HG02840 (cell line): ENCODE measurements around the gene PLAC9.

Source experiments
- ATAC-seq: cut with Tn5 transposase; IDR thresholded peaks from one replicate; pipeline ENCODE4 v1.9.1; 2021; ENCODE audit warnings: mild to moderate bottlenecking, moderate library complexity, moderate number of reproducible peaks; ENCODE audit not compliant: unreplicated experiment, low FRiP score

The PLAC9 gene

GRCh38 chr10:80158598-80159127, 26.1 kb downstream of the PLAC9 start:
- ATAC-seq: no peak

GRCh38 chr10:80159166-80159873, 26.8 kb downstream of the PLAC9 start:
- no peak for ATAC-seq

- ATAC-seq: no peak
Measured at GRCh38 chr10:80160361-80161320, 28.1 kb downstream of the PLAC9 start.

GRCh38 chr10:80161321-80162083, 29.0 kb downstream of the PLAC9 start:
- no peak for ATAC-seq

GRCh38 chr10:80163741-80164341, 31.3 kb downstream of the PLAC9 start:
- ATAC-seq: no peak

- no peak for ATAC-seq
Measured at GRCh38 chr10:80164596-80164995, 32.1 kb downstream of the PLAC9 start.

GRCh38 chr10:80165173-80165572, 32.6 kb downstream of the PLAC9 start:
- ATAC-seq: no peak

GRCh38 chr10:80166581-80167470, 34.3 kb downstream of the PLAC9 start:
- ATAC-seq: no peak

GRCh38 chr10:80167471-80168161, 35.1 kb downstream of the PLAC9 start:
- ATAC-seq: no peak

GRCh38 chr10:80168162-80168511, 35.6 kb downstream of the PLAC9 start:
- no peak for ATAC-seq

- ATAC-seq: no peak
Measured at GRCh38 chr10:80168679-80169380, 36.3 kb downstream of the PLAC9 start.

GRCh38 chr10:80170026-80170425, 37.5 kb downstream of the PLAC9 start:
- ATAC-seq: no peak

GRCh38 chr10:80170641-80171040, 38.1 kb downstream of the PLAC9 start:
- no peak for ATAC-seq

GRCh38 chr10:80171248-80171660, 38.7 kb downstream of the PLAC9 start:
- no peak for ATAC-seq

- no peak for ATAC-seq
Measured at GRCh38 chr10:80172896-80173295, 40.4 kb downstream of the PLAC9 start.

- no peak for ATAC-seq
Measured at GRCh38 chr10:80173466-80173865, 40.9 kb downstream of the PLAC9 start.

- ATAC-seq: no peak
Measured at GRCh38 chr10:80174641-80175395, 42.3 kb downstream of the PLAC9 start.
